22Rv1 (cell line): Measurements from ENCODE around the gene NEU4.
A peak's percentile ranks its signal among the peaks of the same experiment; 100 is the strongest.

ENCODE experiments used
- H3K27ac ChIP-seq: fragments of 450-650 bp; 2 replicates; pipeline ENCODE4 v1.5.1; 2017
- CTCF ChIP-seq: fragments of 450-650 bp; IDR thresholded peaks from 2 replicates; pipeline ENCODE4 v1.5.1; 2017; ENCODE audit warnings: mild to moderate bottlenecking
- ZFX ChIP-seq: fragments of 450-650 bp; IDR thresholded peaks from 2 replicates; pipeline ENCODE4 v1.6.1; 2017; ENCODE audit warnings: antibody characterized with exemption, borderline replicate concordance

Gene NEU4

GRCh38 chr2:241843321-241844065, 34.5 kb downstream of the NEU4 start:
- H3K27ac ChIP-seq: no peak overlapping the region
- TF ChIP-seq CTCF (no peak), ZFX (no peak)

GRCh38 chr2:241844066-241844728, 35.2 kb downstream of the NEU4 start:
- no peak overlapping the region for H3K27ac ChIP-seq
- TF ChIP-seq CTCF (0 out of 2 replicates have a peak, but pooled peaks have one; percentile 1), ZFX (no peak)

GRCh38 chr2:241844831-241845578, 36.0 kb downstream of the NEU4 start:
- TF ChIP-seq ZFX: no peak
- no peak for TF ChIP-seq CTCF
- H3K27ac ChIP-seq: no peak overlapping the region

GRCh38 chr2:241846406-241846805, 37.4 kb downstream of the NEU4 start:
- no peak overlapping the region for H3K27ac ChIP-seq
- TF ChIP-seq ZFX (no peak), CTCF (no peak)

- TF ChIP-seq ZFX: no peak
- TF ChIP-seq CTCF: no peak
- H3K27ac ChIP-seq: no peak overlapping the region
These were observed 40.0 kb downstream of the NEU4 start for GRCh38 chr2:241848761-241849615.

- H3K27ac ChIP-seq: no peak overlapping the region
- TF ChIP-seq ZFX: no peak
- no peak for TF ChIP-seq CTCF
These were observed 40.9 kb downstream of the NEU4 start for GRCh38 chr2:241849616-241850543.
